Raji (cell line): Measurements from ENCODE around the gene CHTF8.

ENCODE experiments used
- POLR2A ChIP-seq: IDR thresholded peaks from 2 replicates; pipeline ENCODE4 v1.6.1; 2011; ENCODE audit warnings: low read depth, low read length, control low read depth; ENCODE audit not compliant: insufficient read depth

The CHTF8 gene

GRCh38 chr16:69150146-69150865 lies 17.9 kb upstream of the CHTF8 start:
- no peak for TF ChIP-seq POLR2A

GRCh38 chr16:69145658-69146057 lies 13.3 kb upstream of the CHTF8 start:
- TF ChIP-seq POLR2A: no peak

- no peak for TF ChIP-seq POLR2A
Measured at GRCh38 chr16:69143116-69143515, 10.7 kb upstream of the CHTF8 start.

GRCh38 chr16:69141936-69142335 lies 9.5 kb upstream of the CHTF8 start:
- TF ChIP-seq POLR2A: no peak

- TF ChIP-seq POLR2A: no peak
Measured at GRCh38 chr16:69141014-69141413, 8.6 kb upstream of the CHTF8 start.

GRCh38 chr16:69138608-69139007 lies 6.2 kb upstream of the CHTF8 start:
- no peak for TF ChIP-seq POLR2A

- TF ChIP-seq POLR2A: no peak
Measured at GRCh38 chr16:69133373-69133954, 1.1 kb upstream of the CHTF8 start.

GRCh38 chr16:69131839-69132423 lies 457 bp downstream of the CHTF8 start:
- no peak; the same call in 1 of the 2 replicates for TF ChIP-seq POLR2A

GRCh38 chr16:69131167-69131838 lies 1.1 kb downstream of the CHTF8 start:
- no peak for TF ChIP-seq POLR2A

GRCh38 chr16:69130461-69130860 lies 1.9 kb downstream of the CHTF8 start:
- TF ChIP-seq POLR2A: no peak

GRCh38 chr16:69127966-69128510 lies 4.3 kb downstream of the CHTF8 start:
- no peak for TF ChIP-seq POLR2A

- TF ChIP-seq POLR2A: no peak
Measured at GRCh38 chr16:69126221-69126620, 6.2 kb downstream of the CHTF8 start.

GRCh38 chr16:69123910-69124309 lies 8.5 kb downstream of the CHTF8 start:
- TF ChIP-seq POLR2A: no peak

- no peak for TF ChIP-seq POLR2A
Measured at GRCh38 chr16:69120096-69120664, 12.2 kb downstream of the CHTF8 start.

GRCh38 chr16:69119536-69119935 lies 12.9 kb downstream of the CHTF8 start:
- no peak for TF ChIP-seq POLR2A
